Activated naive CD4-positive, alpha-beta T cell treated with anti-CD3 and anti-CD28 coated beads, Interleukin-2, amount 50 U/mL, for 16 hours (primary cell): ENCODE data around the gene BTBD3.

Experiments used
- DNase-seq: peaks from one replicate; pipeline ENCODE4 v3.0.0-alpha.2; 2020

Gene BTBD3

DNA sequence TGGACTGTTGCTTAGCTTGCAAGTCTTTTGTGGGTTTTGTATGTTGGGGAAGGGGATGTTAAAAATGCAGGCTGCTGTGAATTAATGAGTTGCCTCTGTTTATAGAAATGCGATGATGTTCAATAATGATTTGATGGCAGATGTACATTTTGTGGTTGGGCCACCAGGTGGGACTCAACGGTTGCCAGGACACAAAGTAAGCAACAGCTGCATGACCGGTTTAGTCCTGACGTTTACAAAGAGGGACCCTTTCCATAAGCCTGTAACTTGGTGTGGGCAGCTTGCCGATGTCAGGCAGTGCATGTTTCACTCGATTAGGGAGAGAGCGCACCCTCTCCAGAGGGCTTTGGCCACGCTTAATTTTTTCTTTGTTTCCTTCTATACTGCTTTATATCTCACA lies 1.3 kb downstream of the BTBD3 start:
- DNase-seq = no peak

- DNase-seq = no peak
Measured at GRCh38 chr20:11919581-11919980, 1.9 kb downstream of the BTBD3 start.

DNA sequence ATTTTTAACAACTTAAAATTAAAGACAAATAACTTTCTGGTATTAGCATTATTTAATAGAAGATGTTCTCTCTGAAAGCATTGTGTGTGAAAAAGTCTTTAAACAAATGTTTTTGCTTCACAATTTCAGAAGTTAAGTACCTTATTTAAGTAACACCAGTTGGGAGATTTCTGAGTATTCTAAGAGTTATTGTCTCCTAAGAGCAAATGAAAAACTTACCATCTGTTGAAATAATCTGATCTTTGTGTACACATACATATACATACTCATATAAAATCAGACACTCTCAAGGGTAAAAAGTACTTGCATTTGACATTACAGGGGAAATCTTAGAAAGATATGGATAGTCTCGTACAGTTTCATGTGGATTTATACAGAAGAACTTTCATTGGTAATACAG lies 2.4 kb downstream of the BTBD3 start:
- no peak for DNase-seq

DNA sequence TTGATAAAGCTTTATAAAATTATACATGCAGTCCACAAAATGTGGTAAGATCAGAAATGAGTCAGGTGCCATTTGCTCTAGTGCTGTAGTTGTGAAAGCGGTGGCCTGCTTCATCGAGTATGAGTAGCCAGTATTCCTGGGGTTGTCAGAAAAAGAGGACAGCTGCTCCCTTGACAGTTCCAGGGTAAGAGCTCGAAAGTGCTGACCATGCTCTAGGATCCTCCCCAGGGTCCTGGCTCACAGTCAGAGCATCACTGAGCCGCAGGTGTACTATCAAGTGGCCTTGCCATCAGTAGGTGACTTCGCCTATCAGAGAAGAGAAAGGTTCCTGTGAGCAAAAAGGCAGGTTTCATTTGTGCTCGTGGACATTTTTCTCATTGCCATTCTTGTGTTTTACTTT lies 3.6 kb downstream of the BTBD3 start:
- no peak for DNase-seq

GRCh38 chr20:11922561-11922960 lies 4.9 kb downstream of the BTBD3 start:
- no peak for DNase-seq

GRCh38 chr20:11924923-11925322 lies 7.2 kb downstream of the BTBD3 start:
- no peak for DNase-seq

- DNase-seq = no peak
Measured at GRCh38 chr20:11926292-11926998, 8.8 kb downstream of the BTBD3 start.

DNA sequence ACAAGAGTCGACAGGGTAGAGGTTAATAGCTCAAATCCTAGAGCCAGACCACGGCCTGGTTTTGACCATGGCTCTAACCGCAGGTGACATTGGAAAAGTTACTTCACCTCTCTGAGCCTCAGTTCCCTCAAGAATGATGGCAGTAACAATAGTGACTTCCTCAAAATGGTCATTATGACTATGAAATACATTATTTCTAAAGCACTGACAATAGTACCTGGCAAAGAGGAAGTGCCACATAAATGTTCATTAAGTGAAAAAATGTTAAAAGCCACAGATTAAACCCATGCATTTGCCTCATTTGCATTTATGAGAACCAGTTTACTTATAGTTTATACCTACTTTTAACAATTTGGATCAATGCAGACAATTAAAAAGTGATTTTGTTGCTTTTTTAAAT lies 12.3 kb downstream of the BTBD3 start:
- no peak for DNase-seq

- DNase-seq = no peak
Measured at GRCh38 chr20:11935212-11936154, 17.8 kb downstream of the BTBD3 start.

DNA sequence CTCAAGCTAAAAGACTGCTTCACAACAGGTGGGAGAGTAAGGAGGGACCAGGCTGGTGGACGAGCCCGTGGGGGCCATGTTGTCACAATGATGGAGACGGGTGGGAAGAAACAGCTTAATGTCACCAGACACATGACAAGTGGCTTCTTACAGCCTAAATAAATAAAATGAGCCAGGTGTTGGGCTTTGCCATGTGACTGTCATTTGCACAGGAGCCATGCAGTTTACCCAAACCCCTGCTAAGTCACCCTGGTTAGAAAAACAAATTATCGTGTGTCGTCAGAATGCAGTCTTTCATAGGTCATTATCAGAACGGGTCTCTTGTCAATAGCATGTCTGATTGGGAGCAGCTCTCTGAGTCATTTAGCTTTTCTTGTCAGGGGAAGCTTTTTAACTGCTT lies 18.5 kb downstream of the BTBD3 start:
- no peak for DNase-seq

GRCh38 chr20:11937230-11937629 lies 19.5 kb downstream of the BTBD3 start:
- no peak for DNase-seq

DNA sequence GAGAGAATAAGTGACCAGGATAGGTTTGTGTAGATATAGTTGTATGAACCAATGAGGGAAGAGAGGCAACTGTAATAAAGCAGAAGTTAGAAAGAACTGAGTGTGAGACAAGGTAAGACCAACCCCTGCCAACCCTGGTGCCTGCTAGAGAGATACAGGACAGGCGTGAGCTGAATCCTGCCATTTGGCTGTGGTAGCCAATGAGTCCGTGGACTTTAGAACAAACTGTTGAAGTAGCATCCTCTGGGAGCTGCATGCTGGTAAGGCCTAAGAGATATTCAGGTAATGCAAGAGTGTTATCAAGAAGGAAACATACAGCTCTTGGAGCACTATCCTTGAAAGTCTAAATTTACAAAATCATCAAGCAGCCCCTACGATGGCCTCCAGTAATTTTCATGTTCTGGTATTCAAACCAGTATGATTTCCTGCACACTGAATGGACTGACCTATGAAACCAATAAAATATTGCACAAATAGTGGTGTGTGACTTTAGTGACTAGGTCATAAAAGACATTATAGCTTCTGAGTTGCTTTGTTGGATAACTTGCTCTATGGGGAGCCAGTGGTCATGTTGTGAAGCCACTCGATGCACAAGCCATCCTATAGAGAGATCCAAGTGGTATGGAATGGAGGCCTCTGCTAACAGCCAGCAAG lies 24.0 kb downstream of the BTBD3 start:
- DNase-seq = no peak

DNA sequence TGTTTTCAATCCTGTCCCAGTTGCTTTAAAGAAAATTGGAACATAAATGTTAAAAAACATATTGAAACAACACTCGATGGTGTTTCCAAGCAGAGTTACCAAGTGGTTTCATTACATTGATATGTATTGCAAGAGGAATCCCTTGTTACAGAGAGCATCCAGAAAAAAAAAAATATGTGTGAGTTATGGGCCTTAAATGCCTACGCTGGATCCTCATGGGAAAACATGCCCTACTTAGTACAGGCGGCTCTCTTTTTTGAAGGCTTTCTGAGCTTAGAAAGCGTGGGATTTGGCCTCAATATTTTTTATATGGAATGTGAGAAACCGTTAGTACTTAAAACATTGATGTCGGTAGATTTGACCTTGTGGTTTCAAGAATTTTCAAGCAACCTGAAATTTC lies 26.1 kb downstream of the BTBD3 start:
- no peak for DNase-seq

- no peak for DNase-seq
Measured at GRCh38 chr20:11948806-11949205, 31.1 kb downstream of the BTBD3 start.

GRCh38 chr20:11949711-11950110 lies 32.0 kb downstream of the BTBD3 start:
- DNase-seq = no peak

DNA sequence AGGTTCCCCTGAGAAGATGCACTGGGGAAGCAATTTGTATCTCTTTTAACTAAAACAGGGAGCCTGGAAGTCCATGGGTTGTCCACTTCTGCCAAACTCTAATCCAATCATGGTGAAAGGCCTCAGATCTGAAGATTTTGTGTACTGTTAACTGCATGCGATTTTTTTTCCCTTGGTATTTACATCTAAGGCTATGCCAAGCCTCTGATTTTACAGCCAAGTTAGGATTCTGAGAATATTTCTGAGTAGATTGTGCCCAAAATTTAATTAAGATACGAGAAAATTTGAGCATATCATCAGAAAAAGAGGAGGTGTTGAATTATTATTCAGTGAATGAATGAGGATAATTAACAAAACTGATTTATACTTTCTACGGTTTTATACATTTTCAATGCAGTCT lies 34.0 kb downstream of the BTBD3 start:
- no peak for DNase-seq

DNA sequence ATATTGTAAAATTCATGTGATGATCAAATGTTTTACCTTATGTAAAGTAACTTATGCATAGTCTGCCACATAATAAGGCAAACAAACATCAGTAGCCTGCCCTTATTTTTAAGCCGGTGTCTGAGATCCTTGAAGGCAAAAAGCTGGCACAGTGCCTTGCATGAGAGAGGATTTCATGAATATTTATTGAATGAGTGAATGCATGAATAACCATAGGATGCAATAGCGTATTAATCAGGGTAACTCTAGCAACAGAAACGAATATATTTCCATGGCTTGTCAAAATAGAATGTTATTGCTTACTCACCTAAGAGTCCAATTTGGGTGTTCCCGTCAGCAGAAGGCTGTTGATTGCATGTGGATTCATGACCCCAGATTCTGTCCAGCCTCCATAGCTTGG lies 34.9 kb downstream of the BTBD3 start:
- no peak for DNase-seq

DNA sequence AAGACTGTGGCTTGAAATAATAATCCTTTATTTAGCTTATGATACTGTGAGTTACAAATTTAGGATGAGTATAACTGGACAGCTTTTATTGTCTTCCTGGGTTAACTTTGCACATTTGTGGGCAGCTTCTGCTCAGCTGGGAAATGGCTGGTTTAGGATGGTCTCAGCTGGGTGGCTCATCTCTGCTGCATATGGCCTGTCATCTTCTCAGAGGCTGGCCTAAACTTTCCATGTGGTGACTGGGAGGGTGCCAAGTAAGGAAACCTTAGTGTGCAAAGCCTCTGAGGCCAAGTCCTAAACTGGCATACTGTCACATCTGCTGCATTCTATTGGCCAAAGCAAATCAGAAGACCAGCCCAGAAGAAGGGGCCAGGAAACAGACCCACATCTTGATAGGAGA lies 40.2 kb downstream of the BTBD3 start:
- DNase-seq = no peak

- DNase-seq = no peak
Measured at GRCh38 chr20:11958855-11959254, 41.2 kb downstream of the BTBD3 start.

DNA sequence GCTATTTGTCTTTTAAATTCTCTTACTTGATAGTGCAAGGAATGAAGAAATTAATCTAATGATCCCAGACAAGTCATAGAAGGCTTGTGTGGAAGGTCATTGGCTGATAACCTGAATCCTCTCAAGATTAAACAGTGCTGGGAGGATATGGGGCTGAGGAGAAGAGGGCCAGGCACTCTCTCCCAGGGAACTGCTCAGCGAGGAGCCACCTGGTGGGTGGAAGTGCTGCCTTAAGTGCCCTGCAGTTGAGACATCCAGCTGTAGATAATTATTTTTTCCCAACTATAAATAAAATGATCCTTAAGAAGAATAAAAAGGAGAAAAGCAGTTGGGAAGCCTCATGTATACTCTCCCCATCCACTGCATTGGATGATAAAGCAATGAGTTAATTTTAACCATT lies 47.9 kb downstream of the BTBD3 start:
- DNase-seq = no peak

- DNase-seq = no peak
Measured at GRCh38 chr20:11966186-11966585, 48.5 kb downstream of the BTBD3 start.

DNA sequence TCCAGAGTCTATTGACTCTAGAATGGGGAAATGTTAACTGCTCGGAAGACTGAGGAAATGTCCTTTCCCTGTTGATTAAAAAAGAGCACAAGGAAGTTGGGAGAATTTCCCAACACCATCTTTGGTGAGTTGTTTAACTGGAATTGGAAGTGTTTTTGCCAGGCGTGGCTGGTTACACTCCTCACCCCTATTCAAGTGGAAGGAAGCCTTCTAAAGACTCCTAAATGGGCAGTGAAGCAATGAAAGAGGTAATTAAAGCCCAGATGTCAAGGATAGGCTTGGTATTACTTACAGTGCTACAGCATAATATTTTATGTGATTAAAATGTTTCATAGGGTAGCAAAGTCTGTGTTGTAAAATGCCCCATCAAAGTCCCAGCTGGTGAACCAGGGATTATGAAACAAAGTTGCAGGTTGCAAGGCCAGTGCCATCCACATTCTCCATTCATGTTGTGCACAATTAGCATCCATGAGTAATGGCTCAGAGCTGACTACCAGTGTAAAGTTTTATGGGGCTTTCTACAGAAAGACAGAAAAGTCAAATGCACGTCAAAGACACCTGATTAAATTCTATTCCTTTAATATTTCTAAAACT lies 52.6 kb downstream of the BTBD3 start:
- DNase-seq = no peak

GRCh38 chr20:11972478-11972877 lies 54.8 kb downstream of the BTBD3 start:
- no peak for DNase-seq
